Retinal pigment epithelial cell (primary cell): ENCODE data around the gene SPTBN2.
A peak's percentile ranks its signal among the peaks of the same experiment; 100 is the strongest.
"Not testable (repeated sequence)": the region's sequence is repeated elsewhere in the genome, so short reads cannot be mapped to it uniquely, and the experiment has no call there.

ENCODE experiments used
- DNase-seq: peaks from one replicate; pipeline ENCODE4 v3.0.0-alpha.2; 2010; ENCODE audit warnings: low read depth
- H3K4me3 ChIP-seq: 2 replicates; pipeline ENCODE4 v1.5.1; 2011; ENCODE audit warnings: mild to moderate bottlenecking, low read length, control low read depth, moderate library complexity
- TF ChIP-seq, protein P1 (sequence below): conservative IDR thresholded peaks from 2 replicates; pipeline ENCODE4 v1.5.1; 2011; ENCODE audit warnings: low read depth, low read length, control low read depth, inconsistent platforms

Gene SPTBN2

DNA sequence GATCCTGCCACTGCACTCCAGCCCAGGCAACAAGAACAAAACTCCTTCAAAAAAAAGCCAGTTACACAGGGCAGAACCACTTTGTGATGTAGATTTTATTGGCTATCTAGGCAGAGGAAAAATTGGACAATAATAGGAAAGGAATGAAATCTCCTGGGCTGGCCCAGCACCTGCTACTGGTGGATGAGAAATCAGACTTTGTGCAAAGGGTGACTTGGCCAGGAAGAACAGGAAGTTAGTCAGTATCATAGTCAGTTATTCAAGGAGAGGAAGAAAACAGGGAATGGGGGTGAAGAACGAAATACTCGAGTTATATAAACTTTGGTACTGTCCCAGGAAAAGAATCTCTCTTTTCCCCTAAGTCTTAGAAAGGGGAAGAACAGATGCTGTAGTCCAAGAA lies 11.0 kb upstream of the SPTBN2 start:
- TF ChIP-seq, protein P1, sequence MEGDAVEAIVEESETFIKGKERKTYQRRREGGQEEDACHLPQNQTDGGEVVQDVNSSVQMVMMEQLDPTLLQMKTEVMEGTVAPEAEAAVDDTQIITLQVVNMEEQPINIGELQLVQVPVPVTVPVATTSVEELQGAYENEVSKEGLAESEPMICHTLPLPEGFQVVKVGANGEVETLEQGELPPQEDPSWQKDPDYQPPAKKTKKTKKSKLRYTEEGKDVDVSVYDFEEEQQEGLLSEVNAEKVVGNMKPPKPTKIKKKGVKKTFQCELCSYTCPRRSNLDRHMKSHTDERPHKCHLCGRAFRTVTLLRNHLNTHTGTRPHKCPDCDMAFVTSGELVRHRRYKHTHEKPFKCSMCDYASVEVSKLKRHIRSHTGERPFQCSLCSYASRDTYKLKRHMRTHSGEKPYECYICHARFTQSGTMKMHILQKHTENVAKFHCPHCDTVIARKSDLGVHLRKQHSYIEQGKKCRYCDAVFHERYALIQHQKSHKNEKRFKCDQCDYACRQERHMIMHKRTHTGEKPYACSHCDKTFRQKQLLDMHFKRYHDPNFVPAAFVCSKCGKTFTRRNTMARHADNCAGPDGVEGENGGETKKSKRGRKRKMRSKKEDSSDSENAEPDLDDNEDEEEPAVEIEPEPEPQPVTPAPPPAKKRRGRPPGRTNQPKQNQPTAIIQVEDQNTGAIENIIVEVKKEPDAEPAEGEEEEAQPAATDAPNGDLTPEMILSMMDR = no peak
- no peak for DNase-seq
- no peak overlapping the region for H3K4me3 ChIP-seq

DNA sequence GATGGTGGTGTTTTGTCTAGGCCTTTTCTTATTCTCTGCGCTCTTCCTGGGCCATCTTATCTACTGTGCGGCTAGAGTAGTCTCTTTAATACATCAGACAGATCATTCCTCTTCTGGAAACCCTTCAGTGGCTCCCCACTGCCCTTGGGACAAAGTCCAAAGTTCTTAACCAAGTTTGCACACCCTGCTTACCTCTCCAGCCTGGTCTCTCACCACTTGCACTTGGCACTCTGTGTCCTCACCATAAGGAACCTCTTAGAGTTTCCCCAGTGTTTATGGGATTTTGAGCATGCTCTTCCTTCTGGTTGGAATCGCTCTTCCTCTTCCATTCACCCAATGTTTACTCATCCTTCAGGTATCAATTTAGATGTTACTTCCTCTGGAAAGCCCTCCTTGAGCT lies 5.2 kb upstream of the SPTBN2 start:
- TF ChIP-seq, protein P1 = no peak
- no peak overlapping the region for H3K4me3 ChIP-seq
- DNase-seq = no peak

DNA sequence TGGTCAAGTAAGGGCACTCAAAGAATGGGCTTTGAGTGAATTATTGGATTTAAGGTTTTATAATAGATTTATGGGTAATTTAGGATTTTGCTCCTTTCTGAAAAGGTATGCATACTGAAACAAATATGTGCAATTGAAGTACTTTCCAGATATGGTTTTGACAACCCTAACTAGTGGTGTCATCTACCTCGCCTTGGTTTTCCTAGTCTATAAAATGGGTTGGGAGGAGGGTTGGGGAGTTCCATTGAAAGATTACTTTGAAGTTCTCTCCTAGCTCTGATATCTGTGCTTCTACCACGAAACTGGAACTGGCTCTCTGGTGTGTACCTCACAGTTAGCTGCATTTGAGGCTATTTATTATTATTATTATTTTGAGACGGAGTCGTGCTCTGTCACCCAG lies 431 bp upstream of the SPTBN2 start:
- H3K4me3 ChIP-seq = no peak overlapping the region
- DNase-seq = no peak
- TF ChIP-seq, protein P1 = no peak

DNA sequence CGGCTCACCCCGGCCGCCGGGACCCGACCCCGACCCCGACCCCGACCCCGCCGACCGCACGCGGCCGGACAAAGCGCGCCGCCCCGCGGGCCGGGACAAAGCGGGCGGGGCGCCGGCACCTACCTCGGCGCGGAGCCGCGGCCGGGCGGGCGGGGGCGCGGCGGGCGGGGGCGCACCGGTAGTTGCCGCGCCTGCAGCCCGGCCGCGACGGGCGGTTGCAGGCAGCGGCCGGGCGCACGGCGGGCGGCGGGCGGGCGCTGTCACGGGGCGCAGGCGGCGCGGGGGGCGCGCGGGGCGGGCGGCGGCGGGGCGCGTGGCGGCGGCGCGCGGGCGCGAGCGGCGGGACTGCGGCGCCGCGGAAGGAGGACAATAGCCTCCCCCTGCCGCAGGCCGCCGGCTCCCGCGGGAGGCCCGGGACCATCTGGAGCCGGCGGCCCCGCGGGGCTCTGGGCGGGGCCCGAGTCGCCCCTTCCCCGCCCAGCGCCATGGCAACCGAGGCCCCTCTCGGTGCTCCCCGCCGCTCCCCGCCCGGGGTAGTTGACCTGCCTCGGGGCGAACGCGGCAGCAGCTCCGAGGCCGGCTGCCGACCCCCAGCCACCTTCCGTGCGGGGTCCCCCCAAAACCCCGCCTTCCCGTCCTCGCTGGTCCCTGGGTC lies 851 bp downstream of the SPTBN2 start:
- DNase-seq = no peak
- peak overlapping the region; percentile 64 for H3K4me3 ChIP-seq
- TF ChIP-seq, protein P1 = no peak

DNA sequence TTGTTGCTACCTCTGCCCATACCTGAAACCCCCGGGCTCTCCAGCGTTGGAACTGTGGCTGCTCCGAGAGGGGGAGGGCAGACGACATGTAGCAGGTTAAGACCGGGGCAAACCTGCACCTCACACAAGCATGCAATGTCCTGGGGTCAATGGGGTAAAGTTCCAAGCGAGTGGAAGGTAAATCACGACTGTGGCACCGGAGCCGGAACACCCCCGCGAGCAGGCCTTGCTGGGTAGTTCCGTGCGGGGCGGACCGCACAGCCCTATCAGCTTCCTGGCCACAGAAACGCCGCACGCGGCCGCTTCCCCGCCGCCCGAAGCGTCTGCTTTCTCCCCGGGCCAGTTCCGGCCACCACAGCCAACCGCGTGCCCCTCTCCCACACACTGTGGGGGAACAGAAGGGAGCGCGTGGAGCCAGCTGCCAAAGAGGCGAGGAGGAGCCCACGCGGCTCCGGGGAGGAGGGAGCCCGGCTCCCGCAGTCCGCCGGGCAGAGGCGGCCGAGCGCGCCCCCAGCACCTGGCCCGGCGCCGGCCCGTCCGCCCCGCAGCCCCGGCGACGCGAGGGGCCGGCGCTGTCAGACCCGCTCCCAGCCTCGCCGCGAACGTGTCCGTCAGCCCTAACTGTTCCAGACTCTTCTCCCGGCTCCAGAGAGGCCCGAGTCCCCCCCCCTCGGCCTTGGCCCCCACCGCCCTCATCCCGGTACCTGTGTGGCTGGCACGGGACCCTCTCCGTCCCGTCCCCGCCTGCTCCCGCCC lies 1.6 kb downstream of the SPTBN2 start:
- H3K4me3 ChIP-seq = peak overlapping the region; percentile 61
- TF ChIP-seq, protein P1 = no peak
- DNase-seq = no peak

DNA sequence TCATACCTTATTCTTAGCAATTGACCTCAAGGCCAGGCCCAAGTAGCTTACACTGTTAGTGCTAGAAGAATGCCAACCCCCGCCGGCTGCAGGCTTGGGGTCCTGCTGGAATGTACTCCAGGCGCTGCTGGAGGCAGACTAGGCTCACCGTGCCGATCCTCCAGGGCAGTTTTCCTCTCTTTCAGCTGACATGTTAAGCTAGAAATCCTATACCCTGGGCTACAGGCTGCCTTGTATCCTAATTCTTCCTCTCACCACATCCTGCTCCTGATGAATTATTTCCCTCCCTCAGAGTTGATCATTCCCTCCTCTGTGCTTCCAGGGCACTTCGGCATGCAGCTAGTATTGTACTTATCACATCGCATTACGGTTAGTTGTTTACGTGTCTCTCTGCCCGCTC lies 3.4 kb downstream of the SPTBN2 start:
- TF ChIP-seq, protein P1 = no peak
- H3K4me3 ChIP-seq = no peak overlapping the region
- no peak for DNase-seq

DNA sequence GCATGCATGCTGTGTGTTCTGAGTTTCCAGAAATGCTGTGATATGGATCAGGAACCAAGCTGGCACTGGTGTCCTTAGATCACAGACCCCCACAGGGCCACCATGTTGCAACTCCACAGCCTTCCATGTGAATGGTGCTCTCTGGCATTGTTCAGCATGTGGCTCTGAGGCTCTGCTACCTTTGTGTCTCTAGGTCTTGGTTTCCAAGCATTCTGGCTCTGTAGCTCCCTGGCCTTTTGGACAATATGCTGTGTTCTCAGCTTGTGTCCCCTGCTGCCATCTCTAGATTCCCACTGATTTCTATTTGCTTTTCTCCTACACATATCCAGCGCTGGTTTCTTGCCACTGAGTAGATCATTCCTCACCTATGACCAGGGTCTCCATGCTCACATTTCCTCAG lies 3.9 kb downstream of the SPTBN2 start:
- H3K4me3 ChIP-seq = no peak overlapping the region
- TF ChIP-seq, protein P1 = no peak
- DNase-seq = no peak

DNA sequence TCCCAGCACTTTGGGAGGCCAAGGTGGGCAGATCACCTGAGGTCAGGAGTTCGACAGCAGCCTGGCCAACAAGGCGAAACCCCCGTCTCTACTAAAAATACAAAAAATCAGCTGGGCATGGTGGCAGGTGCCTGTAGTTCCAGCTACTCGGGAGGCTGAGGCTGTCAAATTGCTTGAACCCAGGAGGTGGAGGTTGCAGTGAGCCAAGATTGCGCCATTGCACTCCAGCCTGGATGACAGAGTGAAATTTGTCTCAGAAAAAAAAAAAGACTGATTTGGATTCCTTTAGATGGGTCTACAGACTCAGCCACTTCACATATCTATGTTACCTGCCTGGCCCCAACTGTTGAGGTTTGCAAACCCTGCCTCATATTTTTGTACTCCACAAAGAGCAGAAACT lies 4.8 kb downstream of the SPTBN2 start:
- H3K4me3 ChIP-seq, DNase-seq: not testable (repeated sequence)
